Fibroblast of skin of abdomen (primary cell): ENCODE results near the gene LEMD1.
A peak's percentile ranks its signal among the peaks of the same experiment; 100 is the strongest.

ENCODE experiments used
- DNase-seq: peaks from one replicate; pipeline ENCODE4 v3.0.0-alpha.2; 2013

The LEMD1 gene

DNA sequence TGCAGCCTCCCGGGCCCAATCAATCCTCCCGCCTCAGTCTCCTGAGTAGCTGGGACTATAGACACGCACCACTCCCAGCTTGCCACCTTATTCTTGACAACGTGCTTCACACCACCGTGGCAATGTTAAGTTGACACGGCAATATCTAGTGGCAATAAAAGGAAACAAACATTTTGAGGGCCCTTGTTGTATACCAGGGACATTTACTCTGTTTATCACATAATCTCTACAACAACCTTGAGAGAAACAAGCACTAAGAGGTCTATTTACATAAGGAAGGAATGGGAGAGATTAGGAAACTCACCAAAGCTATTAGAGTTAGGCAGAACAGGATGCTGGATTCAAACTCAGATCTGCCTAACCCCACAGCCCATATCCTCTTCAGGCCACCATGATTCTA lies 68.2 kb downstream of the LEMD1 start:
- DNase-seq: no peak

DNA sequence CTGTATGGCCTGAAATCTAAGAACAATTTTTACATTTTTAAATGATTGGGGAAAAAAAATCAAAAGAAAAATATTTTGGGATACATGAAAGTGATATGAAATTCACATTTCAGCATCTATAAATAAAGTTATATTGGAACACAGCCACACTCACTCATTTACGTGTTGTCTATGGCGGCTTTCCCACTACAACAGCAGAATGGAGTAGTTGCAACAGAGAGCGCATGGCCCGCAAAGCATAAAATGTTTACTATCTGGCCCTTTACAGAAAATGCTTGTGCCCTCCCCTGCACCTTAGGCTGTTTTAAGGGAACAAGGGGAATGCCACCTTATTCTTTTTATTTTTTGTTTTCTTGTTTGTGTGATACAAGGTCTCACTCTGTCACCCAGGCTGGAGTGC lies 68.7 kb downstream of the LEMD1 start:
- no peak for DNase-seq

- peak; percentile 42 for DNase-seq
These were observed 69.7 kb downstream of the LEMD1 start for GRCh38 chr1:205351984-205352713.

DNA sequence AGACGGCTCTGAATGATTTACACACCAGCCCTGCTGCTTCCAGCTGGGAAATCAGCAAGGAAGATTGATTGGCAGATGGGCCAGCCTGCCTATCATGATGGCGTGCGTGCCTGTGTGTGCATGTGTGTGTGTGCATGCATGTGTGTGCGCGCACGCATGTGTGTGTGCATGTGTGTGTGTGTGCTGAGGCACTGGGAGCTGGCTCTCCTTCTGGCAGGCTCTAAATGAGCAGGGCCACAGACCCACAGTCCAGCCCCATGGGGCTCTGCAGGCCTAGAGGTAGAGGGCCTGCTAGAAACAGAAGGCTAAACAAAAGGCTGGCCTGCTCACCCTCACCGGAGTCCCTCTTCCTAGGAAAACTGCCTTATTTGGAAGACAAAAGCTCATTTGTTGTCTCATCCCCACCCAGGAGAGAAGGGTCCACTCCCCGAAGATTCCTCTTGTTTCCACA lies 71.1 kb downstream of the LEMD1 start:
- no peak for DNase-seq

DNA sequence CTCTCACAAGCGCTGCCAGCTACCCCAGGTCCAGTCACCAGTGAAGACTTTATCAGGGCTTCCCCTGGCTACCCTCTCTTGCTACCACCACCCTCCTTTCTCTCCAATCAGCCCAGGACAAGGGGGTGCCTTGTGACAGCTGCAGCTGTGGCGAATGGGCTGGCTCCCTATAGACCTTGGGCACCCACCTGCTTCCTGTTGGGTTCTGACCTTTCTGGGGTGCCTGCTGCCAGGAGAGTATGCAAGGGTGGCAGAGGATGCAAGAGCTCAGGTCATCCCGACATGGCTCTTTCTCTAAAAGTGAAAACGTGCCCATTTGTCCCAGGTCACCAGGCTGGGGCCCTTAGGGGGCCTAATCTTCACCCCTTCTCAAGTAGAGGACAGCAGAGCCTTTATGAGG lies 71.7 kb downstream of the LEMD1 start:
- DNase-seq: no peak

DNA sequence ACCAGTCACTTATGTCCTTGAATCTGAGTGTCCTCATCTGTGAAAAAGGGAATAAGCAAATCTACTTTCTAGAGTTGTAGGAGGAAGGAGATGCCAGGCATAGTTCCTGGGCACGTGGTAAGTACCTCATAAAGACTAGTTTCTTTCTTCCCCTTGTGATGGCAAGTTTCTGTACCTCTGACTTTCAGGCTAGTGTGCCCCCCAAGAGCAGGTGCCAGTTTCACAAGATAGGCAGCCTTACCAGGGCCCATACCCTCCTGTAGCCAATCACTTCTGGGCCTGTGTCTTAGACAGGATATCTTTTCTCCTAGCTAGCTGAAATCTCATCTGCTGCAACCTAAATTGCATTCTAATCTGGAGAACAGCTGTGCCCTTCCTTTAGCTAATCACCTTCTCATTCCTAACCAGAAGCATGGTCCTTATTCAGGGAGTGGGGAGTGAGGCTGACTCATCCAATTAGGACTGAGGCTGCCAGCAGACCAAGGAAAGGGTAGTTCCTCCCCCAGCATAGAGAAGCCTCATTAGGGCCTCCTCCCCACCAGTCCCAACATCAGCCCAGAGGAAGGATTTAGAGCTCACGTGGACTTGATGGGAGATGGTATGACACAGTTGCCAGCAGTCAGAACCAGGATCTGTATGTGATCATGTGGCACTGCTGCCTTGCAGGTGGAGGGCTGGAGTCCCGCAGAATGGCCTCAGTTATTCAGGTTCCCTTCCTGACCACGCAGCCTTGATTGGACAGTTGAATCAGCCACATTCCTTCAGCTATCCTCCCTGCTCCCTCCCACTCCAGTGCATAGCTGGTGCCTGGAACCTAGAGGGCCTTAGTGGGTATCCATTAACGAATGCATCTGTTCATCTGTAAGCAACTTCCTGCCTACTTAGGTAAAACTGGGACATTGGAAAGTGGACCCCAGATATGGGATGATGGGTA lies 73.0 kb downstream of the LEMD1 start:
- no peak for DNase-seq

- no peak for DNase-seq
These were observed 74.8 kb downstream of the LEMD1 start for GRCh38 chr1:205346956-205347574.

- DNase-seq: no peak
These were observed 76.1 kb downstream of the LEMD1 start for GRCh38 chr1:205345761-205346160.

DNA sequence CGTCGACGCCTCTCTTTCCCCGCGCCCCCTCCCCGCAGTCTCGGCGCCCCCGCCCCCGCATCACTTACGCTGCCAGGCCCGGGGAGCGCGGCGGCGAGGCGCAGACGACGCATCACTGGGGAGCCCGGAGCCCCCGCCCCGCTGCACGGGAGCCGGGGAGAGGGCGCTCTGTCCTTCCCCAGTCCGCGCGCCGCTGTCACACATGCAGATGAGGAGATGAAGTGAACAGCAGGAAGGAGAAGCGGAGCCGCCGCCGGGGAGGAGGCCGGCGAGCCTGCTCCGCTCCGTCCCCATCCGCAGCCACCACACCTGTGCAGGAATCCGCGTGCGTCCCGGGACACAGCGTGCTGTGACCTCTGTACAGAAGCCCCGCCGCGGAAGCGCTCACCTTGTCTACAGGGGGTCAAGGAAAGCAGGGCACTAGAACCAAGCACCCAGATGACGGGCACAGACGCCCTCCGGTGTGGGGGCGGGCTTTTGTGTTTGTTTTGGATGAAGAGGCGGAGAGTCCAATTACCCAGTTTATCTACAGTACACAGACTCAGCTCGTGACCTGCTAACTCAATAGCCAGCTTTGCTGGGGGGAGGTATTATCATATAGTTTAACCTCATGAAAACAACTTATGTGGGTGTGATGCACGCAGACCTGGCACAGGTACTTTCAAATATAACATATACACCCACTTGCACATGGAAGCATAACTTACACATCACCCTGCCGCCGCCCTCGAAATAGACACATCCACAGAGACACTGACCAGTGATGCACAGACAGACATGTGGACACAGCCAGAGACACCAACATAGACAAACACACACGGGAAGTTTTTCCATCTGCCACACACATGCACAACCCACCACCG lies 77.6 kb downstream of the LEMD1 start:
- DNase-seq: no peak

DNA sequence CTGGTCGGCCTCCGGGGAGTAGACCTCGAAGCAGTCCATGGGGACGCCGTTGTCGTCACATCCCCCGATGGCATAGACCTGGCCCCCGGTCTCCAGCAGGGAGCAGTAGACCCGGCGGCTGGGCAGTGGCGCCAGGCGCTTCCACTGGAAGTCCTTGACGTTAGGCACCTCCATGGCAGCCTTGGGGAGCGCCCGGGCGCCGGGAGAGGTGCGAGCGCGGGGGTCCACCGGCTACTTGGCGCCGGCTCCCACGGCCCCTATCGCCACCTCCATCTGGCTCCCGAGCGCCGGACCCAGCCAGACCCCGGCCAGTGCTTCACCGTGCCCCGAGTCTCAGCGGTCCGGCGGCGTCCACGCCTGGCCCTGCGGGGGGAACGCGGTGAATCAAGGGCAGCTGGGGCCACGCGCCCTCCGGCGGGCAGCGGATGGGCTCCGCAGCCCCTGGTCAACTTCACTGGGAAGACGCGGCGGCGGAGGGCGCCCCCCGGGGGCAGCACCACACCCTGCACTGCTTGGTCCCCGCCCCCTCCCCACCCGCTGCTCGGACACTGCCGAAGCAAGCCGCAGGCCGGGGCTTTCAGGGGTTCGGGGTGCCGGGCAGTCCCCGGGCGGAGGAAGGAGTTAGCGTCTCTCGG lies 78.3 kb downstream of the LEMD1 start:
- DNase-seq: no peak

GRCh38 chr1:205342986-205343385 lies 78.9 kb downstream of the LEMD1 start:
- DNase-seq: no peak

DNA sequence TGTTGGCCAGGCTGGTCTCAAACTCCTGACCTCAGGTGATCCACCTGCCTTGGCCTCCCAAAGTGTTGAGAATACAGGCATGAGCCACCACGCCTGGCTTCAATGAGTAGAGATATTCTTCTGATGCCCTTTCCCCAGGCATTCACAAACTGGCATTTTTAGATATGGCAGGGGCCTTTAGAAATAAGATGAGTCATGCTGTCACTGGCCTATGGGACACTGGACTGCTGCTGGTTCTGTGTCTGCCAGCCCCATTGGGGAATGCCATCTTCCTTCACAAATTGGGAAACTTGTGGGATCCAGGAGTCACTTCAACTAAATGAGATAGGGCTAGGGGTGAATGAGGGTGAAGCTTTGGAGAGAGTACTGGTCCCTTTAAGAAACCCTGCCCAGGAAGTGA lies 81.2 kb downstream of the LEMD1 start:
- no peak for DNase-seq

GRCh38 chr1:205339717-205340116 lies 82.1 kb downstream of the LEMD1 start:
- no peak for DNase-seq

- DNase-seq: no peak
These were observed 82.6 kb downstream of the LEMD1 start for GRCh38 chr1:205339197-205339702.

DNA sequence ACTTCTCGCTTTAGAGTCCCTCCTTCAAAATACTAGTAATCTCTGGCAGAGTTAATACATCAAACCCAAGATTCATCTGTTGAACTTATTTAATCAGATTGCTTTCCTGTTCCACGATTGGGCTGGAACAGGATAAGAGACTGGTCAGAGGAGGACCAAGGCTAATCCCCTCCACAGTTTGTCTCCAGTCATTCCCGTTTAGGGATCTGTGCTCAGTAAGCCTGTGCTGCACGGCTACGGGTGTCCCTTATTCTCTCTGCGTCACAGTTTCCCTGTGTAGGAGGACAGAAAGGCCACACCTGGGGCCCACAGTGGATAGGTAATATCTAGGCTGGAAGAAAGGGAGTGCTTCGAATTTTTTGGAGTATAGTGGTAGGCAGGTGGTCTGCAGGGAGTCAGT lies 83.8 kb downstream of the LEMD1 start:
- no peak for DNase-seq

DNA sequence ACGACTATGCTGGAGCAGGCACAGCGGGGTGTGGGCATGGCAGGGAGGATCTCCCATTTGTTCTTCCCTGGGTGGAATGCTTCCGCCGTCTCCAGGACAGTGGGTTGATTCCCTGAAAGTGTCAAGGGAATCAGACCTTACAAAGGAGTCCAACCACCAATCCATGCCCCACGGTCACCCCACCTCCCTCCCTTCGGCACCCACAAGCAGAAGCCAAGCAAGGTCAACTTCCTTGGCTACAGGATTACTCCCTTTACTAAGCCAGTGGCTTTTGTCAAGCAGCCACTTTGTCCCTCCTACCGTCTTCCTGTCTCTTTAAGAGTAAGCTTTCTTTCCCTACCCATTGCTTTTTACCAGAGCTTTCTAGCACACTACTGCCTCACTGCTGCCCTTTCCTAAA lies 84.4 kb downstream of the LEMD1 start:
- no peak for DNase-seq

DNA sequence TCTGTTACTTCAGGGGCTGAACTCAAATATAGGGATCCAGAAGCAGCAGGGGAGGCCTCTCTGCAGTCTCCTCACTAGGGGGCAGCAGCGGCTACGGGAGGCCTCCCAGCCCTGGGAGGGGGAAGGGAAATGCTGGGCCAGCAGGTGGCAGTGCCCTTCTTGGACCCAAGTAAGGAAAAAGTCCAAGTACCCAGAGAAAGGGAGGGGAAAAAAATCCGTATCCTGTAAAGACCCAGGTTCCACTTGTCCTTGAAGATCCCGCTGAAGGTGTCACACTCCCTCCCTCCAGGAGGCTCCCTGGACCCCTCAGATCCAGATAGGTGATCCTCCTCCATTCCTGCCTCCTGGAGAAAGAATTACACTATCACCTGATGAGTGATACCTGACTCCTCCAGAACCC lies 86.2 kb downstream of the LEMD1 start:
- DNase-seq: peak; percentile 57

DNA sequence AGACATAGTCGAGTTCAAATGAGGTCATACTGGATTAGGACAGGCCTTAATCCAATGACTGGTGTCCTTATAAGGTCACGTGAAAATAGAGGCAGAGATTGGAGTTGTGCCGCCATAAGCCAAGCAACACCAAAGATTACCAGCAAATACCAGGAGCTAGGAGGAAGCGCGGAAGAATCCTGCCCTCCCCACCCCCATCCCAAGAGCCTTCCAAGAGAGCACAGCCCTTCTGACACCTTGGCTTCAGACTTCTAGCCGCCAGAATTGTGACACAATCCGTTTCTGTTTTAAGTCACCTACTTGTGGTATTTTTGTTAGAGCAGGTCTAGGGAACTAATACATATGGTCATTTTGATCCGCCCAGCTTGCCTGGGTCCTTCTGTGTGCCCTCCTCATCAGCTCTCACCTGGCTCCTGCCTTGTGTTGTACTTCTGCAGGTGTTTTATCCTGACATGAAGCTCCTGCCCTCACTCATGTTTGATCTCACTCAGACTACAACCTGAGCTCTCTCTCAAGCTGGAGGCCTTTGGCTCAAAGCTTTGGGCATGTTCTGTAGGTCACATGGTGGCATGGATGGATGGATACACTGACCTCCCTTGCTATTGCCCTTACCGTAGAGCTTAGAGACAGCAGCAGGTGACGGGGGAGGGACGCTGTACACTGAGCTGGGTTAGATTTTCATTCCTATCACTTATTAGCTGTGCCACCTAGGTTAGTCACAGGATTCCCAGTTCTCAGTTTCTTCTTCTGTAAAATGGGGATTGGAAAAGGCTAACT lies 89.7 kb downstream of the LEMD1 start:
- DNase-seq: no peak
